T-helper 2 cell treated with Interferon-gamma antibody and Interleukin-4, amounts not matched to agents 100 ng/mL and 5 ng/mL, for 36 hours (primary cell): Measurements from ENCODE around the gene ESRRA. TPM values are rescaled to one million over a fixed set of nuclear protein-coding genes. Genes with fewer than 3 reads are reported as not detected.

Experiments
- intact Hi-C: fragments of 100-400 bp; cut with micrococcal nuclease; formaldehyde crosslinking; loops from one replicate; pipeline ENCODE4 v1.15.1; 2023
- total RNA-seq: library from RNA; stranded (reverse); gene quantifications from 2 replicates; pipeline ENCODE4 v1.2.3, GENCODE V29; 2022

The ESRRA gene
- total RNA-seq, 1 donor from 2014 or later, result 47.6 TPM

DNA sequence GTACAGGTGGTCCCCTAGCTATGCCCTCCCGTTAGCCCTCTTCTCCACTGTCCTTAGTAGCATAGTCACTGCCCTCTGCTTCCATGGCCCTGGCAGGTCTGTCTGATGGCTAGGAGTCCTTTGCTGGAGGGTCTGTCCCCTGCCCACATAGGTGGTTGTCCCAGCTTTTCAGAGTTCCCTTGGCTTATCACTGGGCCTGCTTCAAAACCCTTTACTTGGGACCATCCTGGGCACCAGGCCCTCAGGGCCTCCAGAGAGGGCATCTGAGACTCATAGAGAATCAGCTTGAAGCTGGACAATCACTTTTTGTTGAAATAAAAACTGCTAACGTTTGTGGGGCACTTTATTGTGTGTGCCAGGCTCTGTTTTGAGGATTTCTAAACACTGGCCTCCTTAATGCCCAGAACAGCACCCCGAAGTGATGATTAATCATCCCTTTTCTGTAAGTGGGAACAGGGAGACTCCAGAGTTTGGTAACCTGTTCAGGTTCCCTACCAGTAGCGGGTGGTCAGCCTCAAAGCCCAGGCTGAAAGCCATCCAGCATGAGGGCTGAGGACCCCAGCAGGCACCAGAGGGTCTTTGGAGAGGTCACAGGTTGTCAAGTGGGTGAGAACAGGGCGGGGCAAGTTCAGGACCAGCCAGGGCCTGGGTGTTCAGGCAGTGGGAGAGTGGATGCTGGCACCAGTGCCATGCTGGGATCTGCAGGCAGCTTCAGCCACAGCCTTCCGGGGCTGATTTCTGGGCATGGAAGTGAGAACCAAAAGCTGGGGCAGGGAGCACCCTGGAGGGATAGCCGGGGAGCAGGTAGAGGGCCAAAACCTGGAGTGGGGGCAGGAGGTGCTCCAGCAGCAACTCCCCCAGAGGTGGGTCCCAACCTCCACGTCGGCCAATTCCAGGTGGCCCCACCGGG lies 14.7 kb upstream of the ESRRA start:
- intact Hi-C loops, result no loop called here

DNA sequence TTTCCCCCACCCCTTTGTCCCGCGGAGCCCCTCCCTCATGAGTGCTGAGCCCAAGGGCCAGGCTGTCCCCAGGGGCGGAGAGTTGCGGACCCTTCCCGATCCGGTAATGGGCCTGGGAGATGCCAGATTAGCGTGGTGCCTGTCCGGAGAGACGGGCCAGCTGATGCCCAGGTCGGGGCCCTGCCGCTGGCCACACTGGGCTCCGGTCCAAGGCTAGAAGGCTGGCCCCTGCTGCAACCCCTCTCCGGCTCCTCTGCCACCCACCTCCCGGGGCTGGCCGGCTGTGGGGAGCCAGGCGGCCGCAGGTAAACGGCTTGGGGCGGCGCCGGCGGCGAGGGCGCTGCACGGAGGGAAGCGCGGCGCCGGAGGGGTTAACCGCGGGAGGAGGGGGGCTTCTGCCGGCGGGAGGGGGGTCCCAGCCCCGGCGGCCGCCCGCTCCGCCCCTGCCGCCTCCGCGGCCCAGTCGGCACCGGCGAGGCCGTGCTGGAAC lies 14.0 kb upstream of the ESRRA start, which contains the start of gene KCNK4:
Gene KCNK4, plus strand, starts transcription at position 41 of the 490 bp plus-strand sequence. CDS start 1,717 bp downstream, outside the sequence.
- intact Hi-C loops, result no loop called here

DNA sequence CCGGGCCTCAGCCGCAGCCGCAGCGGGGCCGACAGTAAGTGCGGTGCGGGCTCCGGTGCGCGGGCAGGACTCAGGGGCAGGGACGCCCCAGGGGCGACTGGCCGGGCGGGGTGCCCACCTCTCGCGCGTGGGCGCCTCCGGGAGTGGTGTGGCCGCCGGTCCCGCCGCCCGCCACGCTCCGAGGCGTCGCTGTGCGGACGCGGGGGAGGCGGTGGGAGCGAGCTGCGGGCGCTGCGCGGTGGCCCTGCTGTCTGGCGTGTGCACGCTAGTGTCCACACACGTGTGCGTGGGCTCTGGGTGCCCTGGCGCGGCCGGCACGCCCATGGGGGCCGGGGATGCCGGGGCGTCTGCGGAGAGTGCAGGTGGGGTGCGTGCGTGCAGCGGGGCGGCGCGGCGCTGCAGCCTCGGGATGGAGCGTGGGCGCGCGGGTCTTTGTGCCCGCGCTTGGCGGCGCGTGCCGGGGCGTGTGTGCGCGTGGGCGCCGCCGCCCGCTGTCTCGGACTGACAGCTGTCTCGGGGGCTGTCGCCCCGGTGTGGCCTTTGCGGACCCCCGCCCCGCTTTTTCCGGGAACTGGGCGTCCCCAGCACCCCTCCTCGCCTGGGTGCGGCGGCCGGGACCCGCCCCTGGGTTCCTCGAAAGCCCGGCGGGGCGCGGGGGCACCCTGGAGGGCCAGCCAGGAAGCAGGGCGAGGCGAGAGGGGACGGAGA lies 13.4 kb upstream of the ESRRA start:
- intact Hi-C loops, result no loop called here

GRCh38 chr11:64292460-64293254 lies 12.7 kb upstream of the ESRRA start:
- intact Hi-C loops, result no loop called here

DNA sequence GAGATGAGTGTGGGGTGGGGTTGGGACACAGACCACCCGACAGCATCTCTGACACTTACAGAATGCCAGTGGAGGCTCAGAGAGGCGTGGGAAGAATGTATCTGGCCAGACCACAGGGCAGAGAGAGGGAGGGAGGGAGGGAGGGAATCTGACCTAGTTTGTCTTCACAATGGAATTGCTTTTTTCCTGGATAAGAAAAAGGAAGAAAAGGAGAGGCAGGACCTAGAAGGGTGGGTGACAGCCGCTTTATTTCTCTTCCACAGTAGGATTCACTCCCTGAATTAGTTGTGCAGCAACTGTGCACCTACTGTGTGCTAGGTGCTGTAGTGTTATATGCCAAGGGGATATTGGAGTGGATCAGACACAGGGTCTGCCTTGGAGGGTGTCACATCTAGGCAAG lies 10.6 kb upstream of the ESRRA start:
- intact Hi-C loops, result no loop called here

- intact Hi-C loops, result no loop called here
Measured at GRCh38 chr11:64295760-64296159, 9.6 kb upstream of the ESRRA start.

DNA sequence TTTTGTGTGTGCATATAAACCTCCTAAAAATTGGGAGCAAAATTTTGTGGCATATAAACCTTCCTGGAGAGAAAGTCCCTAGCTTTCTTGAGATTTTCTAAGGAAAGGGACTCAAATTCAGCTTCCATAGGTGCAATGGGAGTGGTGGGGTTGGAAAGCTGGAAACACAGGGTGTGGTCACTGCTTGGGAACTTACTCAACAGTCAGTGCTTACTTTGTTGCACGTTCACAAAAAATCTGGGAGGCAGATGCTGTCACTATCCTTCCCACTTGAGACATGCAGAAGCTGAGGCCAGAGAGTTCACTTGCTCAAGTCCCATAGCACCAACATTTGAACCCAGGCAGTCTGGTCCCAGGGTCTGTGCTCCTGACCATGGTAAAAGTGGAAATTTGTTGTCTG lies 9.1 kb upstream of the ESRRA start:
- intact Hi-C loops, result no loop called here

- intact Hi-C loops, result no loop called here
Measured at GRCh38 chr11:64296830-64297698, 8.3 kb upstream of the ESRRA start.

DNA sequence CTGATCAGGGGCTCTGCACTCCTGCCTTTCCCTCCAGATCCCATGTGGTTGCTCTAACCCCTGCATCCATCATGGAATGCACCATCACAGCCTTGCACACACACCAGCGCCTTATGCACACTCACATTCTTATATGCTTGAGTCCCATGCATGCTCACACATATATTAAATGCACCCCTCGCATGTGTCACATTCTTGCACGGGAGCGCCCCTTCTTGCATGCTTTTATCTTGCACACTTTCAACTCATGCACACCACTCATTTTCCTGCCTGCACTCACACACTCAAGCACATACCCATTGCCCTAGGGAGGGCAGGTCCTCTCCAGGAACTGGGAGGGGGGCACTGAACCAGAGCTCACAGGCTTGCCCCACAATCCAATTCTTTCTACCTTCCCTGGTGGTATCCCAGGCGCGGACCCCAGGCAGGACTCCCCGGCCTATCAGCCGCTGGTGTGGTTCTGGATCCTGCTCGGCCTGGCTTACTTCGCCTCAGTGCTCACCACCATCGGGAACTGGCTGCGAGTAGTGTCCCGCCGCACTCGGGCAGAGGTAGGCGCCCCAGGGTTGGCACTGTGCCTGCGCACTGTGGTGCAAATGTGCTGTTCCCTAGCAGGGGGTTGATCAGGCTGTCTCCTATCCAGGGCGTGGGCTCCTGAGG lies 7.5 kb upstream of the ESRRA start:
- intact Hi-C loops, result no loop called here

DNA sequence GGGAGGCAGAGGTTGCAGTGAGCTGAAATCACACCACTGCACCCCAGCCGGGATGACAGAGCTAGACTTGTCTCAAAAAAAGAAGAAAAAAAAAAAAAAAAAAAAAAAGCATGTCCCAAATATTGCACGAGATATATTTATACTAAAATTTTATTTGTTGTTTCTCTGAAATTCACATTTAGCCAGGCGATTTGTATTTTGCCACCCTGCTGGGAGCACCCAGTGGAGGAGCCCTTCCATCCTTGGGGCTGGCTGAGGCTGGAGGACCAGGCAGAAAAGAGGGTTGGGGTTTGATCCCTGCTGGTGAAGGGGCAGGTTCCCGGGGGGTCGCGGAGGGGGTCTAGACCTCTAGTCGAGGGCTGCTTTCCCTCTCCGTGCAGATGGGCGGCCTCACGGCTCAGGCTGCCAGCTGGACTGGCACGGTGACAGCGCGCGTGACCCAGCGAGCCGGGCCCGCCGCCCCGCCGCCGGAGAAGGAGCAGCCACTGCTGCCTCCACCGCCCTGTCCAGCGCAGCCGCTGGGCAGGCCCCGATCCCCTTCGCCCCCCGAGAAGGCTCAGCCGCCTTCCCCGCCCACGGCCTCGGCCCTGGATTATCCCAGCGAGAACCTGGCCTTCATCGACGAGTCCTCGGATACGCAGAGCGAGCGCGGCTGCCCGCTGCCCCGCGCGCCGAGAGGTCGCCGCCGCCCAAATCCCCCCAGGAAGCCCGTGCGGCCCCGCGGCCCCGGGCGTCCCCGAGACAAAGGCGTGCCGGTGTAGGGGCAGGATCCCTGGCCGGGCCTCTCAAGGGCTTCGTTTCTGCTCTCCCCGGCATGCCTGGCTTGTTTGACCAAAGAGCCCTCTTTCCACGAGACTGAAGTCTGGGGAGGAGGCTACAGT lies 6.1 kb upstream of the ESRRA start:
- intact Hi-C loops, result no loop called here

DNA sequence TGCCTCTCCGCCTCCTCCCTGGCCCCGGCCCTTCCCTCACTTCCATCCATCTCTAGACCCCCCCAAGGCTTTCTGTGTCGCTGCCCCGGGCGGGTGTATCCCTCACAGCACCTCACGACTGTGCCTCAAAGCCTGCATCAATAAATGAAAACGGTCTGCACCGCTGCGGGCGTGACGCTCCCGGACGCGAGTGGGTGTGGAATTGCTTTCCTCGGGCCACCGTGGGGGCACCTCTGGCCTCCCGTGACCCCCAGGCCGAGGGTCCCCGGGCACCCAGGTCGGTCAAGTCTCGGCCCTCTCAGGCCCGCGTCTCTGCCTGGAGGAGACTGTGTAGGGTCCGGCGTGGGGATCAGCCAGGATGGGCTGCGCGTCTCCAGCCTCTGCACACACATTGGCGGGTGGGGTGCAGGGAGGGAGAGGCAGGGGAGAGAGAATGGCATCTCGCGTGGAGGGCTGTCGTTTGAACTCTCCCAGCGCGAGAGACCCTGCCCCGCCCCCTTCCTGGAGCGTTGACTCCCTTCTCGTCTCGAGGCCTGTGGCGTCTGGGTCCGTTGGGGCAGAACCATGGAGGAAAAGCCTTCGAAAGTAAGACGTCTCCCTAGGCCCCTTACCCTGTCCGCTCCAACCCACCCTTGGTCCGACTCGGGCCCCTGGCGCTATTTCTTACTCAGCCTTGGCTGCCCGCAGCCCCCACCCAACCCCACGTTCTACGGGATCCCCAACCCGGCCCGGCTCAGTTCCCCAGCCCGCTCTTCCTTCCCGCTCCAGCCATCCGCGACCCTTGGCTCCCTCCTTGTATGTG lies 5.3 kb upstream of the ESRRA start, which contains the start of gene CATSPERZ:
Gene CATSPERZ, plus strand, starts transcription at position 512 of the 802 bp plus-strand sequence. Its CDS starts 53 bp downstream, at position 565.
- intact Hi-C loops, result loop anchor here (10.0 kb wide), 2 partner anchors 295 to 445 kb away; partner anchors contain the start of gene RASGRP2

DNA sequence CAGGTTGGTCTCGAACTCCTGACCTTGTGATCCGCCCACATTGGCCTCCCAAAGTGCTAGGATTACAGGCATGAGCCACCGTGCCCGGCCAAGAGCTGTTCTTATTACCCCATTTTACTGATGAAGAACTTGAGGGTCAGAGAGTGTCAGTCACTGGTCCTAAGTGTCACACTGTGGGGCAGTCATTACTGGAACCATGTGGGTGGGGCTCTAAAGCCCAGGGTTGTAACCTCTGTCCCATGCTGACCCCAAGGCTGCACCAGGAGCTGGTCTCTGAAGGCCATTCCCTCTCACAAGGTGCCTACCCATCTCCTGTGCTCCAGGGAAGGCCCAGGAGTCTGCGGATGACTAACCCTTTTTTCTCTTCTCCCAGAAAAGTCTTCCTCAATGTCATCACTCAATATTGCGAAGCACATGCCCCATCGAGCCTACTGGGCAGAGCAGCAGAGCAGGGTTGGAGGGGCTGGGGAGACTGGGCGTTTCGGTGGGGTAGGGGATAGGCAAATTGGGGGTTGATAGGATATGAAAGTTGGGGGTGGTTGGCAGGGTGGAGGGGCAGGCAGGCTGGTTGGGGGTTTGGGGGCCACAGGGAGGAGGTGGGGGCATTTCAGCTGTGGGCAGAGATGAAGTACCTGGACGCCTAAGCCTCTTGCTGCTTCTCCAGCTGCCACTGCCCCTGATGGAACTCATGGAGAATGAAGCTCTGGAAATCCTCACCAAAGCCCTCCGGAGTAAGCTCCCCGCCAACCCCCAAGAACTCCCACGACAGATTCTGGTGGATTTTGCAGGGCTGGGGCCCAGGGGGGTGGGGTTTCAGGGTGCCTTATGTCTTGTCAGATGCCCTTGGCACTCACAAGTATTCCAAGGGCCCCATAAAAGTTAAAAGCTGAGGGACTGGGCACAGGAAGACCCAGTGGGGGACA lies 2.0 kb upstream of the ESRRA start:
- intact Hi-C loops, result loop anchor here (1.0 to 10.0 kb wide), 3 partner anchors 97 to 441 kb away; partner anchors contain the start of genes FERMT3 and RASGRP2

- intact Hi-C loops, result loop anchor here (1.0 to 10.0 kb wide), 3 partner anchors 98 to 441 kb away; partner anchors contain the start of genes FERMT3 and RASGRP2
Measured at GRCh38 chr11:64304032-64304315, 1.4 kb upstream of the ESRRA start.

GRCh38 chr11:64304316-64305072 lies 830 bp upstream of the ESRRA start:
- intact Hi-C loops, result loop anchor here (1.0 to 10.0 kb wide), 11 partner anchors 13 to 440 kb away; partner anchors contain the start of genes DNAJC4, FERMT3, FKBP2 and GPR137

- intact Hi-C loops, result loop anchor here (1.0 to 10.0 kb wide), 10 partner anchors 11 to 439 kb away; partner anchors contain the start of genes DNAJC4, FKBP2, GPR137 and RASGRP2
Measured at GRCh38 chr11:64305691-64306562, 603 bp downstream of the ESRRA start.
